Lung (tissue), 12 donors: ENCODE measurements around the gene SPN. TPM values are rescaled to one million over a fixed set of nuclear protein-coding genes. Genes with fewer than 3 reads are reported as not detected.
A peak's percentile ranks its signal among the peaks of the same experiment; 100 is the strongest.

ENCODE experiments used
- ATAC-seq: fragments of 200-7000 bp; cut with Tn5 transposase; one replicate; pipeline ENCODE4 v1.9.1; 2020; ENCODE audit warnings: moderate number of reproducible peaks; ENCODE audit not compliant: insufficient read depth, low FRiP score
- DNase-seq, 3 donors: peaks; one replicate each; pipeline ENCODE4 v3.0.0-alpha.2; 2013 to 2017
- H3K27ac ChIP-seq, 2 donors: one replicate each; pipeline ENCODE4 v1.5.1; 2013; ENCODE audit warnings: mild to moderate bottlenecking in 2 of 2, moderate library complexity in 2 of 2, control low read depth in 1 of 2, inconsistent platforms in 1 of 2, low read depth in 1 of 2, low read length in 1 of 2
- H3K27me3 ChIP-seq, 3 donors: one replicate each; pipeline ENCODE4 v1.5.1; 2013; ENCODE audit warnings: low read length in 2 of 3; ENCODE audit not compliant: control insufficient read depth in 3 of 3, insufficient read depth in 3 of 3
- H3K36me3 ChIP-seq, 4 donors: one replicate each; pipeline ENCODE4 v1.5.1; 2013; ENCODE audit warnings: low read length in 4 of 4, mild to moderate bottlenecking in 1 of 4, moderate library complexity in 1 of 4; ENCODE audit not compliant: control insufficient read depth in 4 of 4, insufficient read depth in 4 of 4
- H3K4me1 ChIP-seq, 5 donors: one replicate each; pipeline ENCODE4 v1.5.1; 2013; ENCODE audit warnings: low read length in 5 of 5, mild to moderate bottlenecking in 2 of 5, moderate library complexity in 1 of 5; ENCODE audit not compliant: control insufficient read depth in 5 of 5, insufficient read depth in 5 of 5
- H3K4me3 ChIP-seq: one replicate; pipeline ENCODE4 v1.5.1; 2013; ENCODE audit warnings: mild to moderate bottlenecking, control low read depth, moderate library complexity
- H3K9ac ChIP-seq, 2 donors: one replicate each; pipeline ENCODE4 v1.5.1; 2013; ENCODE audit warnings: low read length in 2 of 2, control low read depth in 1 of 2; ENCODE audit not compliant: insufficient read depth in 1 of 2
- H3K9me3 ChIP-seq, 4 donors: one replicate each; pipeline ENCODE4 v1.5.1; 2013; ENCODE audit warnings: low read length in 3 of 4, mild to moderate bottlenecking in 1 of 4, moderate library complexity in 1 of 4; ENCODE audit not compliant: control insufficient read depth in 4 of 4, insufficient read depth in 3 of 4
- CTCF ChIP-seq: IDR thresholded peaks from 2 replicates; pipeline ENCODE4 v1.5.1; 2012; ENCODE audit warnings: mild to moderate bottlenecking; ENCODE audit errors: control extremely low read depth, extremely low read depth
- WGBS, 2 donors: extraction: QIAGEN DNeasy Blood & Tissue Kit; methylation state at CpG; one replicate each; pipeline ENCODE4 v1.1.7; 2013; 5-methylcytosine and 5-hydroxymethylcytosine counted together
- polyA plus RNA-seq, 2 donors: library from polyadenylated mRNA; stranded (reverse); fragments of 200-250 nt; gene quantifications; one replicate each; pipeline ENCODE4 v1.2.1, GENCODE V29; 2013
- total RNA-seq, 2 donors: library from RNA; depleted of rRNA in 1 of 2; stranded (reverse); fragments of >200 nt in 1 of 2; gene quantifications; one replicate each; pipeline ENCODE4 v1.2.1, GENCODE V29; 2014 to 2021
- donor health status: control.
- donor health status: control.
- donor health status: Bipolar disorder and iron deficiency.
- donor health status: healthy.
- donor health status: DM: yes; HTN: yes; CAD: no.

Gene SPN
- total and polyA plus RNA-seq, 4 donors = 5.8 to 52.5 (median 12.5) TPM

GRCh38 chr16:29675811-29676643 is 13.0 kb downstream of the SPN start:
- H3K36me3 ChIP-seq = no peaks in the 10 kb centered on the region
- peaks cover 0 to 28% (median 3%) of the 10 kb centered on the region in 5 donors for H3K4me1 ChIP-seq
- no peak overlapping the region for H3K4me3 ChIP-seq
- ATAC-seq = no peak
- no peaks in the 10 kb centered on the region for H3K9me3 ChIP-seq
- no peaks in the 10 kb centered on the region for H3K27me3 ChIP-seq
- no peak overlapping the region for H3K9ac ChIP-seq
- 56 to 71% methylated on average over 3 of the region's 3 CpGs for WGBS, 2 donors
- DNase-seq = peak in 2 of 3 donors; percentile 42 to 59
- H3K27ac ChIP-seq = no peak overlapping the region
- TF ChIP-seq CTCF = no peak

DNA sequence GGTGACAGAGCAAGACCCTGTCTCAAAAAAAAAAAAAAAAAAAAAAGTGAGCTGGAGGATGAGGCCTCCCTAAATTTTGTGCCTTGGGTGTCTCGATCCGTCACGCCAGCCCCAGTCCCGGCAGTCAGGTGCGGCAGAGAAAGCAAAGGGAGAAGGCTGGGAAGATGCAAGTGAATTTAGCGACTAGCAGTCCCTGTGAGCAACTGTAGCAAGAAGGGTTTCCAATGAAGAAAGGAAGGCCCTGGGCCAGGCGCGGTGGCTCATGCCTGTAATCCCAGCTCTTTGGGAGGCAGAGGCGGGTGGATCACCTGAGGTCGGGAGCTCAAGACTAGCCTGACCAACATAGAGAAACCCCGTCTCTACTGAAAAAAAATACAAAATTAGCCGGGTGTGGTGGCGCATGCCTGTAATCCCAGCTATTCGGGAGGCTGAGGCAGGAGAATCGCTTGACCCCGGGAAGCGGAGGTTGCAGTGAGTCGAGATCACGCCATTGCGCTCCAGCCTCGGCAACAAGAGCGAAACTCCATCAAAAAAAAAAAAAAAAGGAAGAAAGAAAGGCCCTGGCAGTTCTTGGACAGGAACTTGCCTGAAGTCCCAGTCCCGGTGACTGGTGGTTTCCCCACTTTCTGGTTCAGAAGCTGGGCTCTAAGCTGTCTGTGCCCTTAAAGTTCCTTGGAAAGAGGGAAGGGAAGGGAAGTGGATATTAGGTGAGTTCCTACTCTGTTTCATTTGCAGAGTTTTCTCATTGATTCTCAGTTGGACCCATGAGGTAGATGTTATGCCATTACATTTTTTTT is 14.1 kb downstream of the SPN start:
- TF ChIP-seq CTCF = no peak
- no peaks in the 10 kb centered on the region for H3K36me3 ChIP-seq

GRCh38 chr16:29678691-29679267 is 15.7 kb downstream of the SPN start, which contains the start of gene QPRT:
Gene QPRT, plus strand, starts transcription at chr16:29679180. Its CDS starts 18 bp downstream, at chr16:29679198.
- DNase-seq (peak; percentile 88 to 93 (median 90)), ATAC-seq (peak; percentile 40)
- H3K9me3 ChIP-seq = no peaks in the 10 kb centered on the region
- H3K4me1 ChIP-seq = peaks cover 0 to 13% (median 3%) of the 10 kb centered on the region in 5 donors
- no peak within 1 kb of the TSS for H3K4me3 ChIP-seq
- TF ChIP-seq CTCF = no peak
- H3K27ac ChIP-seq = no peak within 1 kb of the TSS
- H3K27me3 ChIP-seq = no peaks in the 10 kb centered on the region
- no peaks in the 10 kb centered on the region for H3K36me3 ChIP-seq
- peak within 1 kb of the TSS in 1 of 2 donors; percentile 26 for H3K9ac ChIP-seq
- WGBS, 2 donors = 43 to 59% methylated on average over 5 of the region's 5 CpGs

More for the DNA sequence above, 14.1 kb downstream of the SPN start:
- ATAC-seq = no peak
- no peaks in the 10 kb centered on the region for H3K27me3 ChIP-seq
- WGBS, 2 donors = 82 to 87% methylated on average over 23 of the region's 23 CpGs
- no peak for DNase-seq
- no peak overlapping the region for H3K9ac ChIP-seq
- H3K4me1 ChIP-seq = peaks cover 0 to 26% (median 3%) of the 10 kb centered on the region in 5 donors
- no peak overlapping the region for H3K4me3 ChIP-seq
- no peak overlapping the region for H3K27ac ChIP-seq
- no peaks in the 10 kb centered on the region for H3K9me3 ChIP-seq
